ENCODE data around the gene NARF. TPM values are rescaled to one million over a fixed set of nuclear protein-coding genes. Genes with fewer than 3 reads are reported as not detected.

The NARF gene
- polyA plus RNA-seq, 1 experiment: 76.1 TPM

DNA sequence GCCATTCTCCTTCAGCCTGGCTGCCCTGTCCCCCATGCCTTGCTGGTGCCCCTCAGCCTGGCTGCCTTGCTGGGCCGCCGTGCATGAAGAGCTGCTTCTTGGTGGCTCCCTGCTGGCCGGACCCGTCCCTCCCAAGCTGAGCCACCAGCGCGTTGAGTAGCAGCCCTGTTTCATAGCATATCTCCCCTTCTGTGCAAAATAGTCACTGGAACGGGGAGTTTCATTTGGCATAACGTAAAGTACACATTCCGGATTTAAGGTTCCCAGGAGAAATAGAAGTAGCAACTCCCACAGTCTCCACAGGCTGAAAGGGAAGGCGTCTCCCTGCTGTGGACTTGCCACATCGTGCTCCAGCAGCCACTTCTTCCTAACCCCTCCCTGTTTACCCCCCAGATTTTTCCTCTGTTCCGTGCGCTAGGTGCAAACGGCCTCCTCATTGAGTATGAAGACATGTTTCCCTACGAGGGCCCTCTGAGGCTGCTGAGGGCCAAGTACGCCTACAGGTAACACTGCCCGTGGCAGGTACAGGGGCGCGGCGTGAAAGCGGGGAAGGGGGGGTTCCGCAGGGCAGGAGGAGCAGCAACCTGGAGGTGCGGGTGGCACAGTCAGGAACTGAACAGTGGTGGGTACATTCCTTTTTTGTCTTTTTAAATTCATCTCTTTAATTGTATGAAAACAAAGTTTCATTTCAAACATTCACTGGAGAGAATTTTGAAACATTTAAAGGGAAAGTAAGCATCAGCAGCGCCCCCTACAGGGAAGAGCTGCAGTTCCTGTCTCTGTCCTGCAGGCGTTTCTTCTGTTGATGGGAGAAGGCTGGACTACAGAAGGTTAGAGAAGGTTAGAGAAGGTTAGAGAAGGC is 34.3 kb upstream of the NARF start:
- H3K4me3 ChIP-seq (ENCODE audit: low read depth, low read length): no peak overlapping the region
- POLR2A ChIA-PET: no interaction called here
- H3K27me3 ChIP-seq (ENCODE audit: control insufficient read depth, insufficient read depth, low read length): no peaks in the 10 kb centered on the region
- no peak for DNase-seq (ENCODE audit: low read depth, low spot score)
- no peak overlapping the region for H3K27ac ChIP-seq (ENCODE audit: low read depth, low read length)
- TF ChIP-seq, protein P1, sequence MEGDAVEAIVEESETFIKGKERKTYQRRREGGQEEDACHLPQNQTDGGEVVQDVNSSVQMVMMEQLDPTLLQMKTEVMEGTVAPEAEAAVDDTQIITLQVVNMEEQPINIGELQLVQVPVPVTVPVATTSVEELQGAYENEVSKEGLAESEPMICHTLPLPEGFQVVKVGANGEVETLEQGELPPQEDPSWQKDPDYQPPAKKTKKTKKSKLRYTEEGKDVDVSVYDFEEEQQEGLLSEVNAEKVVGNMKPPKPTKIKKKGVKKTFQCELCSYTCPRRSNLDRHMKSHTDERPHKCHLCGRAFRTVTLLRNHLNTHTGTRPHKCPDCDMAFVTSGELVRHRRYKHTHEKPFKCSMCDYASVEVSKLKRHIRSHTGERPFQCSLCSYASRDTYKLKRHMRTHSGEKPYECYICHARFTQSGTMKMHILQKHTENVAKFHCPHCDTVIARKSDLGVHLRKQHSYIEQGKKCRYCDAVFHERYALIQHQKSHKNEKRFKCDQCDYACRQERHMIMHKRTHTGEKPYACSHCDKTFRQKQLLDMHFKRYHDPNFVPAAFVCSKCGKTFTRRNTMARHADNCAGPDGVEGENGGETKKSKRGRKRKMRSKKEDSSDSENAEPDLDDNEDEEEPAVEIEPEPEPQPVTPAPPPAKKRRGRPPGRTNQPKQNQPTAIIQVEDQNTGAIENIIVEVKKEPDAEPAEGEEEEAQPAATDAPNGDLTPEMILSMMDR (IDR thresholded peaks at IDR 0.05; ENCODE audit: low read depth, low read length): peak; percentile 59
- peaks cover 17% of the 10 kb centered on the region for H3K9me3 ChIP-seq (ENCODE audit: control insufficient read depth, insufficient read depth, low read length)
- CTCF ChIA-PET: interaction anchor here (0.6 to 0.9 kb wide), 7 partner anchors 11 to 273 kb away, joined by 3 to 4 read pairs (median 3); no protein-coding TSS in a partner anchor

DNA sequence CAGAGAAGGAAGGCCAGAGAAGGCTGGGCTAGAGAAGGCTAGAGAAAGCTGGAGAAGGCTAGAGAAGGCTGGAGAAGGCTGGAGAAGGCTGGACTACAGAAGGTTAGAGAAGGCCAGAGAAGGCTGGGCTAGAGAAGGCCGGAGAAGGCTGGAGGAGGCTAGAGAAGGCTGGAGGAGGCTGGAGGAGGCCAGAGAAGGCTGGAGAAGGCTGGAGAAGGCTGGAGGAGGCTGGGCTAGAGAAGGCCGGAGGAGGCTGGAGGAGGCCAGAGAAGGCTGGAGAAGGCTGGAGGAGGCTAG is 33.7 kb upstream of the NARF start:
- no peak overlapping the region for H3K4me3 ChIP-seq (ENCODE audit: low read depth, low read length)
- ChIA-PET CTCF (interaction anchor here (0.6 to 0.9 kb wide), 6 partner anchors 11 to 272 kb away, joined by 3 to 4 read pairs (median 3); no protein-coding TSS in a partner anchor), POLR2A (no interaction called here)
- H3K27ac ChIP-seq (ENCODE audit: low read depth, low read length): no peak overlapping the region
- TF ChIP-seq, protein P1 (IDR thresholded peaks at IDR 0.05; ENCODE audit: low read depth, low read length): no peak
- DNase-seq (ENCODE audit: low read depth, low spot score): no peak
- H3K9me3 ChIP-seq (ENCODE audit: control insufficient read depth, insufficient read depth, low read length): peaks cover 17% of the 10 kb centered on the region
- H3K27me3 ChIP-seq (ENCODE audit: control insufficient read depth, insufficient read depth, low read length): no peaks in the 10 kb centered on the region

DNA sequence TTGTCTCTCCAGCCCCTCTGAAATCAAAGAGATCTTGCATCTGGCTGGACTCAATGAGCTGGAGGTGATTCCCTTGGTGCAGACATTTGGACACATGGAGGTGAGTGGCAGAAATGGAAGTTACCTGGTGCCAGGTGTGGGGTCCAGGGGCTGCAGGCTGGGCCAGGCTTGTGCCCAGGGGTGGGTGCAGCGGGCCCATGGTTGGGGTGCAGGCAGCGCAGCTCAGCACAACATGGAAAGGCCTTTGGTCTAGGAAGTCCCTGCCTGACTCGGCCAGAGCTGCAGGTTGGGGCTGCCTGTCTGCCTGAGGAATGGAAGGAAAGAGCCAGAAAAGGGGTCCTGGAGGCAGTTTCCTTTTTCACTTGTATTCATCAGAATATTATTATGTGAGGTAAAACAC is 30.0 kb upstream of the NARF start:
- TF ChIP-seq, protein P1 (IDR thresholded peaks at IDR 0.05; ENCODE audit: low read depth, low read length): no peak
- POLR2A ChIA-PET: no interaction called here
- Histone ChIP-seq H3K9me3 (ENCODE audit: control insufficient read depth, insufficient read depth, low read length) (peaks cover 3% of the 10 kb centered on the region; the same call in 1 of the 2 replicates), H3K27me3 (ENCODE audit: control insufficient read depth, insufficient read depth, low read length) (no peaks in the 10 kb centered on the region), H3K27ac (ENCODE audit: low read depth, low read length) (no peak overlapping the region), H3K4me3 (ENCODE audit: low read depth, low read length) (no peak overlapping the region)
- no peak for DNase-seq (ENCODE audit: low read depth, low spot score)
- CTCF ChIA-PET: no interaction called here

DNA sequence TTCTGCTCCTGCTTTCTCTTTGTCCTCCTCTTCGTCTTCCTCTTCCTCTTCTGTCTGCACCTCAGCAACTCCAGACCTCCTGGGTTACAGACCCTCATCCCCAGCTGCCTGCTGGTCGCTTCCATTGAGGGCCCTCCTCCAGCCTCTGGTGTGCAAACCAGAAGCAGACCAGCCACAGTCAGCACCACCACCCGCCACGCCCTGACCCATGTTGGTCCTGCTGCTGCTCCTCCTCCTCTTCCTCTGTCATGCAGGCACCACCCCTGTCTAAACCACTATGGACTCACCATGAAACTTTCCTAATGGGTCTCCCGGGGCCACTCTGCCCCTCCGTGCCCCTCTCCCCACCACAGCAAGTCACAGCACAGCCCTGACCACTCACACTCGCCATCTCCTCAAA is 28.7 kb upstream of the NARF start:
- CTCF ChIA-PET: no interaction called here
- TF ChIP-seq, protein P1 (IDR thresholded peaks at IDR 0.05; ENCODE audit: low read depth, low read length): no peak
- no peaks in the 10 kb centered on the region for H3K9me3 ChIP-seq (ENCODE audit: control insufficient read depth, insufficient read depth, low read length)
- DNase-seq (ENCODE audit: low read depth, low spot score): no peak
- no peak overlapping the region for H3K4me3 ChIP-seq (ENCODE audit: low read depth, low read length)
- no peaks in the 10 kb centered on the region for H3K27me3 ChIP-seq (ENCODE audit: control insufficient read depth, insufficient read depth, low read length)
- POLR2A ChIA-PET: no interaction called here
- H3K27ac ChIP-seq (ENCODE audit: low read depth, low read length): no peak overlapping the region

DNA sequence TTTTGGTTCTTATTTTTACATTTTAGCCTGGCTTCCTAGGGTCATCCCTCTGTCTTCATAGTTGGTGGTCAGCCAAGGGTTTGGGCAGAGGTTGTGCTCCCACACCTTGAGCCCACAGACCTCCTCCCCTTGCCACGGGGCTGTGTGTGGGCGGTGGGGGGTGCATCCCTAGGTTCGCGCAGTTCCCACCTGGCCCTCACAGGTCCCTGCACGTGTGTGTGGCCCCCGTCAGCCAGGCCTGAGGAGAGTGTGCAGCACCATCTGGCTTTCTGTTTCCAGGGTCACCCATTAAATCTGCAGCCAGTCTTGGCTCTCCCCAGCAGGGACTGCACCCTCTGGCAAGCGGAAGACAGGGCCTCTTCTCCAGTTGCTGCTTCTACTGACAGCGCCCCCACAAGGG is 26.5 kb upstream of the NARF start:
- H3K27me3 ChIP-seq (ENCODE audit: control insufficient read depth, insufficient read depth, low read length): no peaks in the 10 kb centered on the region
- TF ChIP-seq, protein P1 (IDR thresholded peaks at IDR 0.05; ENCODE audit: low read depth, low read length): no peak
- H3K4me3 ChIP-seq (ENCODE audit: low read depth, low read length): no peak overlapping the region
- no peaks in the 10 kb centered on the region; the same call in 1 of the 2 replicates for H3K9me3 ChIP-seq (ENCODE audit: control insufficient read depth, insufficient read depth, low read length)
- no peak for DNase-seq (ENCODE audit: low read depth, low spot score)
- ChIA-PET CTCF (no interaction called here), POLR2A (interaction anchor here (0.7 kb wide), 1 partner anchor 246 kb away, joined by 4 read pairs; no protein-coding TSS in a partner anchor)
- no peak overlapping the region for H3K27ac ChIP-seq (ENCODE audit: low read depth, low read length)
